Measurements from ENCODE around the gene RASAL1. TPM values are rescaled to one million over a fixed set of nuclear protein-coding genes. Genes with fewer than 3 reads are reported as not detected.

RASAL1 gene
- total RNA-seq, 1 experiment from 2014 or later, result 16.0 TPM

DNA sequence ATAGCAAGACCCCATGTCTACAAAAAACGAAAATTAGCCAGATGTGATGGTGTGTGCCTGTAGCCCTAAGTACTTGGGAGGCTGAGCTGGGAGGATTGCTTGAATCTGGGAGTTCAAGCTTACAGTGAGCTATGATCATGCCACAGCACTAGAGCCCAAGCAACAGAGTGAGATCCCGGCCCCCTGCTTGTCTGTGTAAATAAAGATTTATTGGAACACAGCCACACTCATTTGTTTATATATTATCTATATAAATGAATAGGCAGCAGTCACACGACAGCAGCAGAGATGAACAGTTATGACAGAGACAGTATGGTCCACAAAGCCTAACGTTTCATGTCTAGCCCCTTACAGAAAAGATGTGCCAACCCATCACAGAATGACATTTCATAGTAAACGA lies 34.9 kb upstream of the RASAL1 start:
- intact Hi-C loops (cut with micrococcal nuclease), result no loop called here
- Histone ChIP-seq H3K9ac (ENCODE audit: low read length) (no peak overlapping the region), H3K36me3 (ENCODE audit: control insufficient read depth in 1 of 2, insufficient read depth in 2 of 2, low read length in 2 of 2) (peaks cover 49 to 52% of the 10 kb centered on the region in 2 experiments), H3K9me2 (ENCODE audit: insufficient read depth) (no peaks in the 10 kb centered on the region), H3K4me1 (ENCODE audit: control insufficient read depth in 1 of 2, insufficient read depth in 2 of 2, low read length in 2 of 2) (no peaks in the 10 kb centered on the region), H3K4me2 (ENCODE audit: low read length) (no peak overlapping the region), H3K4me3 (replicated peaks in 1 of 2; ENCODE audit: low read depth in 1 of 2, low read length in 2 of 2) (no peak overlapping the region), H4K20me1 (ENCODE audit: insufficient read depth) (no peaks in the 10 kb centered on the region), H2AFZ (ENCODE audit: low read depth, low read length, poor library complexity, severe bottlenecking) (no peak overlapping the region), H3K9me3 (ENCODE audit: control insufficient read depth in 1 of 2, insufficient read depth in 1 of 2, low read depth in 1 of 2, low read length in 2 of 2) (no peaks in the 10 kb centered on the region), H3K79me2 (ENCODE audit: insufficient read depth, low read length) (peaks cover 24% of the 10 kb centered on the region; the same call in 1 of the 2 replicates), H3K27ac (ENCODE audit: low read depth, low read length) (no peak overlapping the region), H3K27me3 (ENCODE audit: insufficient read depth, low read length) (no peaks in the 10 kb centered on the region)
- ATAC-seq (no peak), DNase-seq (ENCODE audit: low read depth, low spot score) (no peak)
- ChIA-PET CTCF (no interaction called here), RAD21 (ENCODE audit: low non-redundant PET in 1 of 2, low total read pairs in 2 of 2, uncharacterized antibody in 2 of 2, unreplicated experiment in 2 of 2) (no interaction called here), POLR2A (no interaction called here)
- no TSS peak for BruUV-seq (replicated peaks)
- TF ChIP-seq, protein P1, sequence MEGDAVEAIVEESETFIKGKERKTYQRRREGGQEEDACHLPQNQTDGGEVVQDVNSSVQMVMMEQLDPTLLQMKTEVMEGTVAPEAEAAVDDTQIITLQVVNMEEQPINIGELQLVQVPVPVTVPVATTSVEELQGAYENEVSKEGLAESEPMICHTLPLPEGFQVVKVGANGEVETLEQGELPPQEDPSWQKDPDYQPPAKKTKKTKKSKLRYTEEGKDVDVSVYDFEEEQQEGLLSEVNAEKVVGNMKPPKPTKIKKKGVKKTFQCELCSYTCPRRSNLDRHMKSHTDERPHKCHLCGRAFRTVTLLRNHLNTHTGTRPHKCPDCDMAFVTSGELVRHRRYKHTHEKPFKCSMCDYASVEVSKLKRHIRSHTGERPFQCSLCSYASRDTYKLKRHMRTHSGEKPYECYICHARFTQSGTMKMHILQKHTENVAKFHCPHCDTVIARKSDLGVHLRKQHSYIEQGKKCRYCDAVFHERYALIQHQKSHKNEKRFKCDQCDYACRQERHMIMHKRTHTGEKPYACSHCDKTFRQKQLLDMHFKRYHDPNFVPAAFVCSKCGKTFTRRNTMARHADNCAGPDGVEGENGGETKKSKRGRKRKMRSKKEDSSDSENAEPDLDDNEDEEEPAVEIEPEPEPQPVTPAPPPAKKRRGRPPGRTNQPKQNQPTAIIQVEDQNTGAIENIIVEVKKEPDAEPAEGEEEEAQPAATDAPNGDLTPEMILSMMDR (IDR thresholded peaks at IDR 0.05 in 2 of 3, conservative IDR thresholded peaks at IDR 0.05 in 1 of 3; ENCODE audit: borderline replicate concordance in 1 of 3, insufficient read depth in 1 of 3, low read depth in 2 of 3, low read length in 2 of 3), result no peak
- TF ChIP-seq, protein P2, sequence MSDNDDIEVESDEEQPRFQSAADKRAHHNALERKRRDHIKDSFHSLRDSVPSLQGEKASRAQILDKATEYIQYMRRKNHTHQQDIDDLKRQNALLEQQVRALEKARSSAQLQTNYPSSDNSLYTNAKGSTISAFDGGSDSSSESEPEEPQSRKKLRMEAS (IDR thresholded peaks at IDR 0.05), result no peak
- no peak for TF ChIP-seq EZH2 (IDR thresholded peaks at IDR 0.05)

DNA sequence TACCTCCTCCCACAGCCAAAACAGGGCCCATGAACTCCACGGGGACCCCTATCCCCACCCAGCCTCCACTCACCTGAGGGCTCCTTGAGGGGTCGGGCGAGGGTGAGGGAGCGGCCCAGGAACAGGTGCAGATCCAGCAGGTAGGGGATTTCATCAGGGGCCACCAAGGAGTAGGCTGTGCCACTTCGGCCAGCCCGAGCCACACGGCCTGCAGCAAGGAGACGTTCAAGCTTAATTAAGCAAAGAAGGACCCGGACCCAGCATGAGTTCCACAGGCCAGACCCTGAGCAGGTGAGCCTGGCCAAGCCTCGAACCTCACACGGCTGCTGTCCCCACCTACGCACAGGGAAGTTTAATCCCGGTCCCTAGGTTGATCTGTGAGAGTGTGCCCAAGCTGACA lies 34.1 kb upstream of the RASAL1 start:
- H2AFZ ChIP-seq (ENCODE audit: low read depth, low read length, poor library complexity, severe bottlenecking), result no peak overlapping the region
- H3K9me2 ChIP-seq (ENCODE audit: insufficient read depth), result no peaks in the 10 kb centered on the region
- ChIA-PET RAD21 (ENCODE audit: low non-redundant PET in 1 of 2, low total read pairs in 2 of 2, uncharacterized antibody in 2 of 2, unreplicated experiment in 2 of 2) (no interaction called here), CTCF (no interaction called here), POLR2A (no interaction called here)
- H3K4me1 ChIP-seq (ENCODE audit: control insufficient read depth in 1 of 2, insufficient read depth in 2 of 2, low read length in 2 of 2), result no peaks in the 10 kb centered on the region
- ATAC-seq, result no peak
- no peaks in the 10 kb centered on the region for H4K20me1 ChIP-seq (ENCODE audit: insufficient read depth)
- peaks cover 51 to 54% of the 10 kb centered on the region in 2 experiments for H3K36me3 ChIP-seq (ENCODE audit: control insufficient read depth in 1 of 2, insufficient read depth in 2 of 2, low read length in 2 of 2)
- no peak overlapping the region for H3K4me2 ChIP-seq (ENCODE audit: low read length)
- H3K4me3 ChIP-seq (replicated peaks in 1 of 2; ENCODE audit: low read depth in 1 of 2, low read length in 2 of 2), result no peak overlapping the region
- no peak for TF ChIP-seq SP1 (IDR thresholded peaks at IDR 0.05; ENCODE audit: low read depth)
- TF ChIP-seq ELF1 (IDR thresholded peaks at IDR 0.05; ENCODE audit: borderline replicate concordance, low read depth), result no peak
- no peak for TF ChIP-seq CEBPB (IDR thresholded peaks at IDR 0.05; ENCODE audit: low read depth)
- TF ChIP-seq, protein P3, sequence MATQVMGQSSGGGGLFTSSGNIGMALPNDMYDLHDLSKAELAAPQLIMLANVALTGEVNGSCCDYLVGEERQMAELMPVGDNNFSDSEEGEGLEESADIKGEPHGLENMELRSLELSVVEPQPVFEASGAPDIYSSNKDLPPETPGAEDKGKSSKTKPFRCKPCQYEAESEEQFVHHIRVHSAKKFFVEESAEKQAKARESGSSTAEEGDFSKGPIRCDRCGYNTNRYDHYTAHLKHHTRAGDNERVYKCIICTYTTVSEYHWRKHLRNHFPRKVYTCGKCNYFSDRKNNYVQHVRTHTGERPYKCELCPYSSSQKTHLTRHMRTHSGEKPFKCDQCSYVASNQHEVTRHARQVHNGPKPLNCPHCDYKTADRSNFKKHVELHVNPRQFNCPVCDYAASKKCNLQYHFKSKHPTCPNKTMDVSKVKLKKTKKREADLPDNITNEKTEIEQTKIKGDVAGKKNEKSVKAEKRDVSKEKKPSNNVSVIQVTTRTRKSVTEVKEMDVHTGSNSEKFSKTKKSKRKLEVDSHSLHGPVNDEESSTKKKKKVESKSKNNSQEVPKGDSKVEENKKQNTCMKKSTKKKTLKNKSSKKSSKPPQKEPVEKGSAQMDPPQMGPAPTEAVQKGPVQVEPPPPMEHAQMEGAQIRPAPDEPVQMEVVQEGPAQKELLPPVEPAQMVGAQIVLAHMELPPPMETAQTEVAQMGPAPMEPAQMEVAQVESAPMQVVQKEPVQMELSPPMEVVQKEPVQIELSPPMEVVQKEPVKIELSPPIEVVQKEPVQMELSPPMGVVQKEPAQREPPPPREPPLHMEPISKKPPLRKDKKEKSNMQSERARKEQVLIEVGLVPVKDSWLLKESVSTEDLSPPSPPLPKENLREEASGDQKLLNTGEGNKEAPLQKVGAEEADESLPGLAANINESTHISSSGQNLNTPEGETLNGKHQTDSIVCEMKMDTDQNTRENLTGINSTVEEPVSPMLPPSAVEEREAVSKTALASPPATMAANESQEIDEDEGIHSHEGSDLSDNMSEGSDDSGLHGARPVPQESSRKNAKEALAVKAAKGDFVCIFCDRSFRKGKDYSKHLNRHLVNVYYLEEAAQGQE (IDR thresholded peaks at IDR 0.05; ENCODE audit: low read depth), result no peak
- TF ChIP-seq POLR2AphosphoS5 (IDR thresholded peaks at IDR 0.05; ENCODE audit: low read depth, low read length), result no peak
- no peak for TF ChIP-seq ZNF274 (IDR thresholded peaks at IDR 0.05; ENCODE audit: low read depth, low read length)
- TF ChIP-seq, protein P4, sequence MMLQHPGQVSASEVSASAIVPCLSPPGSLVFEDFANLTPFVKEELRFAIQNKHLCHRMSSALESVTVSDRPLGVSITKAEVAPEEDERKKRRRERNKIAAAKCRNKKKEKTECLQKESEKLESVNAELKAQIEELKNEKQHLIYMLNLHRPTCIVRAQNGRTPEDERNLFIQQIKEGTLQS (IDR thresholded peaks at IDR 0.05), result no peak
- TF ChIP-seq EGR1 (IDR thresholded peaks at IDR 0.05; ENCODE audit: low read depth), result no peak
- H3K9me3 ChIP-seq (ENCODE audit: control insufficient read depth in 1 of 2, insufficient read depth in 1 of 2, low read depth in 1 of 2, low read length in 2 of 2), result no peaks in the 10 kb centered on the region
- peaks cover 23% of the 10 kb centered on the region; the same call in 1 of the 2 replicates for H3K79me2 ChIP-seq (ENCODE audit: insufficient read depth, low read length)
- H3K27ac ChIP-seq (ENCODE audit: low read depth, low read length), result no peak overlapping the region
- no TSS peak for BruUV-seq (replicated peaks)
- H3K27me3 ChIP-seq (ENCODE audit: insufficient read depth, low read length), result no peaks in the 10 kb centered on the region
- intact Hi-C loops (cut with micrococcal nuclease), result no loop called here
- DNase-seq (ENCODE audit: low read depth, low spot score), result no peak
- no peak overlapping the region for H3K9ac ChIP-seq (ENCODE audit: low read length)
